GM19372 (cell line): ENCODE results near the gene RNF113B.

Experiments
- ATAC-seq: cut with Tn5 transposase; IDR thresholded peaks from one replicate; pipeline ENCODE4 v1.9.1; 2021; ENCODE audit warnings: mild to moderate bottlenecking, low read depth, moderate library complexity; ENCODE audit not compliant: unreplicated experiment

The RNF113B gene

DNA sequence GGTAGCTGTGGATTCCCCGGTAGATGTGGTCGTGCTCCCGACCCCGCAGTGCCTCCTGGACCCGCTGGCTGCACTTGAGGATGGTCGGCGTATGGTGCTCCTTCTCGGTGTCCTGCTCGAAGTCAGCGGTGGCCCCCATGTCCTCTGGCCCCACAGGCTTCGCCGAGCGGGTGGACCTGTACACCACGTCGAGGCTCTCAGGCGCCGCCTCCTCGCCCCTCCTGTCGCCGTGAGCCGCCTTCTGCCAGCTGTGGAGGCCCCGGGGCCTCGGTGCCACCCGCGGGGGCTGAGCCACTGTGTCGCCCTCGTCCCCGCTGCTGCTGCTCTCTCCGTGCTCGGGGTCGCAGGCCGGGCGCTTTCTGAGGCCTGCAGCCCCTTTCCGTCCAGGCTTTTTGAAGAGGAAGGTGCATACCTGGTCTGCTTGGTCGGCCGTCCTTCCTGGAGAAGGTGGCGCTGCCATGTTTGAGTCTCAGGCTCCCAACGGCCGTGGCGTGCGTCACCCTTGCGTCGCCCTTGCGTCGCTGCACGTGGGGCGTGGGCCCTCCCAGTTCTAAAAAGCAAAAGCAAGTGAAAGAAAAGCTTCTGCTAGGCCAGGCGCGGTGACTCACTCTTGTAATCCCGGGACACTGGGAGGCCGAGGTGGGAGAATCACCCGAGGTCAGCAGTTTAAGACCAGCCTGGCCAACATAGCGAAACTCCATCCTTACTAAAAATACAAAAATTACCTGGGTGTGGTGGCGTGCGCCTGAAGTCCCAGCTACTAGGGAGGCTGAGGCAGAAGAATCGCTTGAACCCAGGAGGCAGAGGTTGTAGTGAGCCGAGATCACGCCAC, at the start of gene RNF113B:
TSS of gene RNF113B (minus strand) at position 493 of the 832 bp plus-strand sequence. CDS start at position 460, 33 bp downstream.
- ATAC-seq: no peak

- no peak for ATAC-seq
Measured at GRCh38 chr13:98226496-98226895, 49.4 kb upstream of the RNF113B start.

DNA sequence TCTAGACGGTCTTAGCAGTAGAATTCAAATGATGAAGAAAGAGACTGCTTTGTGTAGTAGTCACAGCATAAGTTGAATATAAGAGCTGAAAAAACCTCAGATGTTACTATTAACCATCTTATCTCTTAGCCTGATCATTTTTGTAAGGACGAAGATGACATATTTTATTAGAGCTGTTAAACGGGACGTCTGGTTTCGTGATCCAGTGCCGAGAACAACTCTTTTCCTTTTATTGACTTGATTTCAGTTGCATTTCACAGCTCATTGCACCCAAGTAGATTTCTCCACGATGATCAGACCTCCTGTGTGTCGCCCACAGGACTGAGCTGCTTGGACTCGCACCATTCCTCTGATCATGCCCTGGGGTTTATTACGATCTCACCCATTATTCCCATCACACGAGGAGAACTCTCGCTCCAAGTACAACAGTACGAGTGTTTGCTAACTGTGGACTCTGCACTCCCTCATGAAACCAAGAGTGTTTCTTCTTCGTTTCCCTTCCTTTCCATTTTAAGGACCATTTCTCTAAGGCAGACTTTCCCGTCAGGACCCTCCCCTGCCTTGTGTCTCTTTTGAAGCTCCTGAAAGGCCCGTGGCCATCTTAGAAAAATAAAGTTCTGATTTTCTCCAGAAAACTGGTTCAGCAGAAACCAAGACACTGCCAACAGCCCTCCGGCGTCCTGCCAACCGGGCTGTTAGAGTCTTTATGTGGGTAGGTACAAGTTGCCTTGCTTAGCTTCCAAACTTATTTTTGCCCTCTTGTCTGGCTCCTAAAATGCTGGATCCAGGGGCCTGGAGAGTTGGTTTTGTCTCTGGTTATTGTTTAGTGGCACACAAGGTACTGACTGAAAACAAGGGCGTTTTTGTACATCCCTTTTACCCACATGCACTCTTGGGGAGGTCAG, 48.2 kb upstream of the RNF113B start:
- ATAC-seq: no peak

DNA sequence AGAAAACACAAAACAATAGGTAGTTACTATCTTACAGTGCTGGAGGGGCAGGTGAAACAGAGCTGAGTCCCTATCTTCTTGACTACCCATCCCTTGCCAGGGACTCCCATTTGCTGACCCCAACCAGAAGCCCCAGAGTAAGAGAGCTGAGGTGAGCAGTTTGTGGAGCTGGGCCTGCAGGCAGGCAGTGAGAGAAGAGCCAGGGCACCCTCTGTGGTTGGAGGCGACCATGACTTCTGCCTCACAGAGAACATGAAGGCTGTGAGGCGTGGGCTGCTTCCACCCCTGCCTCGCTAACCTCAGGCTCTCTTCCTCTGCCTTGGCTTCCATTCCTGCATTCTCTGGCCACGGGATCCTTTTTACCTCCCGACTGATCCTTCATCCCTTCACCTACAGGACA, 47.5 kb upstream of the RNF113B start:
- ATAC-seq: no peak

GRCh38 chr13:98223741-98224140, 46.7 kb upstream of the RNF113B start:
- no peak for ATAC-seq

DNA sequence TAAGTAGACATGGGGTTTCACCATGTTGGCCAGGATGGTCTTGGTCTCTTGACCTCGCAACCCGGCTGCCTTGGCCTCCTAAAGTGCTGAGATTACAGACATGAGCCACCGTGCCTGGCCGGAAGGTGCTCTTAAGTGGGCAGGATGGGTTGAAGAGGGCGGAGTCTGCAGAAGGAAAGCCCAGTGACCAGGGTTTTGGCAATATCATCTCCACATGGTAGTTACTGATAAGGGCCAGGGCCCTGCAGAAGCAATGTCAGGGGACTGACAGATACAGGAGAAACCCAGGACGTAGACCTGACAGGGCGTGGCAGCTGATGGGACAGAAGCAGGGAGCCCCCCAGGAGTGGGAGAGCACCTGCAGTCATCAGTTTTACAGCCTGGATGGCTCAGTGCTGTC, 45.7 kb upstream of the RNF113B start:
- ATAC-seq: no peak

DNA sequence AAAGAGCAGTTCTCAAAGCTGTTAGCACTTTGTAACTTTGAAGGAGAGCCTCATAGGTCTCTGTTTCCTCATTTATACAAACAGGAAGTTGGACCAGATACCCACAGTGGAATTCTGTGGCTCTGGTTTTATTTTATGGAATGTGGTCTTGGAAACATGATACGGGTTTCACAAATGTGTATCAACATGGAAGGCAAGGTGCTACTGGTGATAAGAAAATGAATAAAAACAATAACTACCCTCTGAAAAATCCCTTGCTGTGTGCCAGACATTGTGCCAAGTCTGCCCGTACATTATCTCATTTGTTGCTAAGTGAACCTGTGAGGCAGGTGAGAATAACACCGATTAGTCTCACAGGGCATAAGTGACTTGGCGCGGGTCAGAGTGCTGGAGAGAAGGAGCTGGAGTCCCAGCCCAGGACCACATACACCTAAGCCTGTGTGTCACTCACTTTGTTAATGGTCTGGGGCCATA, 45.0 kb upstream of the RNF113B start:
- ATAC-seq: no peak

DNA sequence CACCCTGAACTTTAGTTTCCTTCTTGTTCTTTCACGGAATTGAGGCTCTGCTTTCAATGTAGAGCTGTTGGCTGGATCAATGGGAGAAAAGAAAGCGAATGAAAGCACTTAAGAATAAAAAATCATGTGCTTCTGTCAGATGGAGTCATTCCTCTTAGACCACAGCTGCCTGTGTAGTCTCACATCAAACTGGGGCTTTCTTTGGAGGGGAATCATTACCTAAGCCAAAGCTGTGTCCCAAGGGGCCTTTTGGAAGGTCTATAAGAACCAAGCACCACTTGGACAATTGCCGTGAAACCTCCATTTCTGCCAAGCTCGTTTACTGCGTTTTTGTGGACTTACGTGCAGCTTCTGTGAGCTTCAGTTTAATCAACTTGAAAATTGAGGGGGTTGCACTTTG, 44.2 kb upstream of the RNF113B start:
- ATAC-seq: no peak

- no peak for ATAC-seq
Measured at GRCh38 chr13:98220271-98220791, 43.3 kb upstream of the RNF113B start.

DNA sequence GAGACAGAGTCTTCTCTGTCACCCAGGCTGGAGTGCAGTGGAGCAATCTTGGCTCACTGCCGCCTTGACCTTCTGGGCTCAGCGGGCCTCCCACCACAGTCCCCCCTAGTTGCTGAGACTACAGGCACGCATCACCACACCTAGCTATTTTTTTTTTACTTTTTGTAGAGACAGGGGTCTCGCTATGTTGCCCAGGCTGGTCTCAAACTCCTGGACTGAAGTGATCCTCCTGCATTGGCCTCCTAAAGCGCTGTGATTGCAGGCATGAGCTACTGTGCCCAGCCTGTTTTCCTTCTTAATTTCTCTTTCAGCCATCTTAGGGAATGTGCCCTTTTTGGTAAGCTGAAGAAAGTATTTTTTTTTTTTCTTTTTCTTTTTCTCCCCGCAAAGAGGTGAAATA, 42.6 kb upstream of the RNF113B start:
- ATAC-seq: no peak

DNA sequence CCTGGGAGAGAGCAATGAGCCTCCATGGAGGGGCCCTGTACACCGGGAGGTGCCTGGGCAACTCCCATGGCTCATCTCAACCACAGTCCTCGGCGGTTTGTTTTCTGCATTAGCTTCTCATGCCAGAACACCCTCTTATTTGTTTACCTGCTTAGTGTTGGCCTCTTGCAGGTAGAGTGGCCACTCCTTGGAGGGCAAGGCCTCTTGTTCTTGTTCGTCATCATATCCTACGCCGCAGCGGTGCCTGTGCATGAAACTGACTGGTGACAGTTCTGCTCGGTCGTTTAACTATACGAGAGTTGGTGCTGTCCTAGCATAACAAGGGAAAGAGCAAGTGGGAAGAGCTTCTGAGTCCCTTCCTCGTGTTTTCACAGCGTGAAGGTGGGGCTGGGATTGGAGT, 40.5 kb upstream of the RNF113B start:
- ATAC-seq: no peak

DNA sequence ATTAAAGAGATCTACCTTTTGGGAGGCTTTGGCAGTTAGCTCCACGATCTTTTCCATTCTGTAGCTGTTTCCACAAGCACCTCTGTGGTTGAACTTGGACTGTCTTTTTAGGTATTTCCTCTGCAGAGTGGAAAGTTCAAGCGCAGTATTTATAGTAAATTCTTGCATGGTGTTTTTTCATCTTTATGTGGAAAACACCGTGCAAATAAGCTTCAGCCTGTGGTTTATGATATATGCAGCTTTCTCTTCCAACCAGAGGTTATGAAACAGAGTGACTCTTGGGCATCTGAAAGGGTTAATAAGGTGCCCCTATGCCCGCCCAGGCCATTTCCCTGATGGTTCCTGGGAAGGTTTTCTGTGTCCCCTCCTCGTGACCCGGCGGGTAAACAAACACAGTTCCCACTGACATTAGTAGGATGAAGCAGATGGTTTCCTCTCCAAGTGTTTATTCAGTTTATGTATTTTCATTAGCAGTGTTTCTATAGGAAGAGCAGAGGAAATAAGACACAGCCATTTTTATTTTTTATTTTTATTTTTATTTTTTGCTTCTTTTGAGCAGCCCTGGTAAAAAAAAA, 39.7 kb upstream of the RNF113B start:
- peak; percentile 63 for ATAC-seq

GRCh38 chr13:98216135-98216565, 39.1 kb upstream of the RNF113B start:
- no peak for ATAC-seq

- no peak for ATAC-seq
Measured at GRCh38 chr13:98215508-98215907, 38.4 kb upstream of the RNF113B start.

DNA sequence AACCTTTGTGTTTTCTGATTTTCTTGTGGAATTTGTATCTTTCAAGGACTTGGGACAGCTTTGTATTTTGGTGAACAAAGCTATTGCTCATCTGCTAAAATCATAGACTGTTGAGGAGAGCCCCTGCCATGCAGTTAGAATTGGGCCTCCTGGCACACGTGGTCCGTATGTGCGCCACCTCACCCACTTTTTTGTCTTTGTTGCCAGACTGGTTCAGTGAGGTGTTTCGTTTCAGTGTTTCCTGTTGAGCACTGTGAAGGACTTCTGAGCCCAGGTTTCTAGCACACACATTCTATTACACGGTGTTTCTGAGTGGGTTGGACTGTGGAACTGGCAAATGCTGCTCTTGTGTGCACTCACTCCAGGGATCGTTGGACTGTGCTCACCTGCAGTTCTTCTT, 37.6 kb upstream of the RNF113B start:
- no peak for ATAC-seq

DNA sequence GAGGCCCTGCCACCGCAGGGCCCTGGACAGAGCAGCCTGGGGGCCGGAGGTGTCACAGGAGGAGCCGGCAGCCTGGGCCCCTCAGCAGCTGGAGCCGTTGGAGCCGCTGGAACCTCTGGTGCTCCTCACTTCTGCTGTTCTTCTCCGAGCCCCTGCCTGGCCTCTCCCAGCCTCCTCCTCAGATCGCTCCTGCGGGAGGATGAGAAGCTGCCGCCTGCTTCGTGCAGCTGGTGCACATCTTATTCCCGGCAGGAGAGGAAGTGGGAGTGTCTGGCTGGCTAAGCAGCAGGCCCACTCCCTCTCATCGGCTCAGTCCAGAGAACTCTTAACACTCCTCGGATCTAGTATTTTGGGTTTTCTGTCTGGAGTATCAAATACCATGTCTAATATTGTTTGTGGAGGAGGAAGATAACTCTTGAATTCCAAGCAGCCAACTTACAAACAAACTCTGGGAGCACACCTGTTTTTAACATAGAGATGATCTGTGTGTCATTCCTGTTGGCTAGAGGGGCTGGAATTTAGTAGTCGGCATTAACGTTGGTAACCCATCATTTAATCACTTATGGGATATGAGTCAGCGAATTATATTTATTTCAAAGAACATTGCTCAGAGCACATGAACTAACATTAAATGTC, 37.1 kb upstream of the RNF113B start:
- no peak for ATAC-seq

DNA sequence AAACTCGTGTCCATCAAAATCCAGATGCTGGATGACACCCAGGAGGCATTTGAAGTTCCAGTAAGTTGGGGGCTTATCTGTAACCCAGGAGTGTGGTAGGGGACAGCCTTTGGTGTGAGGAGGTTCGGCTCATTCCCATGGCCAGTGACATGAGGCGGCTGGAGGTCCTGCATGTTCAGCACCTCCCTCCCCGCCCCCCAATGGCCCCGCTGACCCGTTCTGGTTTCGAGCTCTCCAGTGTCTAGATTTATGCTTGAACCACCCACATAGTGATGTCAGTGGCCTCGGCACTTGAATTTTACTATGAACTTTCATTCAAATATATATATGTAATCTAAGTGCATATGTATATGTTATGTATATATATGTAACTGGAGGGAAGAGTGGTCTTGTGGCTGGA, 36.3 kb upstream of the RNF113B start:
- ATAC-seq: no peak

GRCh38 chr13:98212763-98213162, 35.7 kb upstream of the RNF113B start:
- ATAC-seq: no peak

DNA sequence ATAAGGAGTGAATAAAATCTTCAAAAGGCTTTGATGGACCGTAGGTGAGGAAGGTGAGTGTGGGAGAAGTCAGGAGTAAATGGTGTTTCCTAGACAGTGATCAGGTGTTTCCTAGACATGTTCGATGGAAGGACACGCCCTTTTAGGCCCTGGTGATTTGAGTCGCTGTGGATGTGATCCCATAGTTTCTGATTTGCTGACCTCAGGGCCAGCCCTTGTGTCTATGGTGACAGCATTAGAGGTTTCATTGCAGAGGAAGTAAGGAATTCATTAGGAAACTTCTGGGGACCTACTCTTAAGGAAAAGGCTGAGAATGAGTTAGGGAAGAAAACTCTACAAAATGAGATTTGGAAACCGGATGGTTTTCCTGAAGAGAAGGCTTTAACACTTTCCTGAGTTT, 31.5 kb upstream of the RNF113B start:
- no peak for ATAC-seq

DNA sequence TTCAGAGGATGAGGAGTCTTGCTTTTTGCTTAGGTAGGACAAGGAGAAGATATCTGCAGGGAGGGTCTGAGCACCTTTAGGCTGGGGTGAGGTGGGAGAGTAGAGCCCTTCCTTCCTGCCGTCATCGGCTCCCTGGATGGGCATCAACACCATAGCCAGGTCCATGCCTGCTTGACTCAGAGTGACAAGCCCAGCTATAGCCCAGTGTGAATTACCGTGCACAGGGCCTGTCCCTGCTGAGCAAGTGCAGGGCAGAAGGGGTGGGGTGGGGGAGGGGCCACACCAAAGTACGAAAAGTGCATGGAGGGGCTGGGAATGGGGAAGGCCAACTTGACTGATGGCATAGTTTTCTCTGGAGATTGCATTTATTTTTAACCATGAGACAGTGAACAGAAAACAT, 30.3 kb upstream of the RNF113B start:
- ATAC-seq: no peak
